Activated CD4-positive, CD25-positive, alpha-beta regulatory T cell treated with anti-CD3 and anti-CD28 coated beads, Interleukin-2, amount 50 U/mL, for 16 hours (primary cell): ENCODE results near the gene JAGN1.
"Not testable (repeated sequence)": the region's sequence is repeated elsewhere in the genome, so short reads cannot be mapped to it uniquely, and the experiment has no call there.

Experiments used
- DNase-seq: peaks from one replicate; pipeline ENCODE4 v3.0.0-alpha.2; 2020; ENCODE audit warnings: low read depth, low spot score

The JAGN1 gene

DNA sequence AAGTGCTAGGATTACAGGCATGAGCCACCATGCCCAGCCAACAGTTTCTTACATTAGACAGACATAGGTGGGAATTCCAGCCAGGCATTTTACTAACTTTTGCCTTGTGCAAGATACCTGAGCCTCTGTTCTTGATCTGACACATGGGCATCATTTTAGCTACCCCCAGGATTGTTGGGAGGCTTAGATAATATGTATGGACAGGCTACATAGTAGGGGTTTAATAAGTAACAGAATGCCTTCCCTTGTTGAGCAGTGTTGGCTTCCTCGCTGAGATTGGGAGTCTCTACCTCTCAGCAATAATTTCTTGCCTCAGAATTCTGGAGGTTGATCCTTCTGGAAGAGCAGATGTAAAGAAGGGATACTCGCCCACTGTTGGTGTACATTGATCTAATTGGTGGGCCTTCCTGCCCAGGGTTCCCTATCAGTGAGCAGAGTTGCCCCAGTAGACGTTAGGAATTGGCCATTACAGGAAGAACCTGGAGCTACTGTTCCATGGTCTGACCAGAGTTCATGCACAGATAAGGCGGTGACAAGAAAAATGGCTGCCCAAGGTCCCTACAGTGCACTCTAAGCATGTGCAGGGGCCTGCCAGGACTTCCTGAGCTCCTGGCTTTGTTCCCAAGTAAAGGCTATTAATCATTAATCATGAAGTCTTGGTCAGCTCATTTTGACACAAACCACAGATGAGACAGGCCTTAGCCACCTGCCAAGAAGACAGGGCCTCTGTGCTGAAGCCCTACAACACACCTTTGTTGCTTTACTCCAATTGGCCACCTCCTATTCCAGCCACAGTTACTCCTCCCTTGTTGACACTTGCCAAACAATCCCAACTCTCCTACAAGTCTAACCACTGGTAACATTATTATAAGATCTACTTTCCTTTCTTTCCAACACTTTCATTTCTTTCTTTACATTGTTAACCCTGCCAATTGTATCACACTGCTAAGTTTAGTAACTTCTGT lies 7.3 kb downstream of the JAGN1 start:
- DNase-seq = no peak

DNA sequence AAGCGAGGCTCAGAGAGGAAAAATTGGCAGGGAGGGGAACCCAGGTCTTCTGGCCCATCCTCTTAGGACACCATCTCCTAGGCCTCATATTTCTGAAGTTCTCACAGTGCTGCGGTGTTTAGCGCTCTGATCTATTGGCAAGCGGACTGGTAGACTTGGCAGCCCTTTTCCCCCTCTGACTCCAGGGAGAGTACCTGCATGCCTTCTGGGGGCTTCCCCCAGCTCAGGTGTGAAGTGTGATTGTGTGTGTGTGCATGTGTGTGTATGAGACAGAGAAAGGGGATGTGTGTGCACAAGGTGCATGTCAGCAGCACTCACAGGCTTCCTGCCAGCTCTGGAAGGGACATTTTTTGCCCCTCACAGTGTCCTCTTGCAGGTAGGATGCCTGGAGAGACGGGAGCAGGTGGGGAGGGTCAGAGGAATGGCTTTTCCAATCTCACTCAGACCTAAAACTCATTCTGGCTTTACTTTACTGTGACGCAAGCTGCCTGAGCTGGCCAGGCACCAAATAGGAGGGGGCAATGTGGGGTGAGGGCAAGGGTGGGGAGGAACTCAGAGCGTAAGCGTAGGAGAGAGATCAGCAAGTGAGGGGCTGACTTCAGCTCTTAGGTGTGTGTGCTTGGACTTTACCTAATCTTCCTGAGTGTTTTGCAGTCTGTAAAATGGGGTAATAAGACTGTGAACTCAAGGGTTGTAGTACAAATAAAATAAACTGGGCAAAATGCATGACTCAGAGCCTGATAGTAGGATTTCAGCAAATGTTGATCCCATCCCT lies 8.2 kb downstream of the JAGN1 start:
- no peak for DNase-seq

DNA sequence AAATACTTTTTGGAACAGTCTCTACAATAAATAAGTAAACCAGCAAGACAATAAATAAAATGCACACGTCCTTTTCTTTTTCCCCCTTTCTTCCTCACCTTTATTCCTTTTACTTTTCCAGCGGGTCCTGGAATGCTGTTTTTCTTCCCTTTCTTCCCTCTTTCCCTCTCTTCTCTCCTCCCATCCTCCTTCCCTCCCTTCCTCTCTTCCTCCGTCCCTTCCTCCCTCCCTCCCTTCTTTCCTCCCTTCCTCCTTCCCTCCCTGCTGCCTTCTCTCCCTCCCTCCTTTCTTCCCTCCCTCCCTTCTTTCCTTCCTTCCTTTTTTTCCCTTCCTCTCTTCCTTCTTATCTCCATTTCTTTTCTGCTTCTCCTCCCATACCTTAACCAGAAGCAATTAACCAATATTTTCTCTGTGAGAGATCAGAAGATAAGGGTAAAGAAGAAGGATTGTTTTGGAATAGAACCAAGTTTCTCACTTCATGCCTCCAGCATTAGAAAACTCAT lies 8.9 kb downstream of the JAGN1 start:
- DNase-seq = no peak

DNA sequence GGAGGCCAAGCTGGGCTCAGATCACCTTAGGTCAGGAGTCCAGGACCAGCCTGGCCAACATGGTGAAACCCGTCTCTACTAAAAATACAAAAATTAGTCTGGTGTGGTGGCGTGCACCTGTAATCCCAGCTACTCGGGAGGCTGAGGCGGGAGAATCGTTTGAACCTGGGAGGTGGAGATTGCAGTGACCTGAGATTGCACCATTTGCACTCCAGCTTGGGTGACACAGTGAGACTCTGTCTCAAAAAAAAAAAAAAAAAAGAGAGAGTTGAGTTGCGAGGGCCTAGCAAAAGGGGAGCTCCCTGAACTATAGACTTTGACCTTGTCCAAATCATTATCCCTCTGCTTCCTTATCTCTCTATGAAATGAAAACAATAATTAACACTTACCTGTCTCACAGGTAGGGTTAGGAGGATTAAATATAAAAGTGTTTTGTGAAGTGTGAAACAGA lies 10.6 kb downstream of the JAGN1 start:
- DNase-seq = not testable (repeated sequence)

DNA sequence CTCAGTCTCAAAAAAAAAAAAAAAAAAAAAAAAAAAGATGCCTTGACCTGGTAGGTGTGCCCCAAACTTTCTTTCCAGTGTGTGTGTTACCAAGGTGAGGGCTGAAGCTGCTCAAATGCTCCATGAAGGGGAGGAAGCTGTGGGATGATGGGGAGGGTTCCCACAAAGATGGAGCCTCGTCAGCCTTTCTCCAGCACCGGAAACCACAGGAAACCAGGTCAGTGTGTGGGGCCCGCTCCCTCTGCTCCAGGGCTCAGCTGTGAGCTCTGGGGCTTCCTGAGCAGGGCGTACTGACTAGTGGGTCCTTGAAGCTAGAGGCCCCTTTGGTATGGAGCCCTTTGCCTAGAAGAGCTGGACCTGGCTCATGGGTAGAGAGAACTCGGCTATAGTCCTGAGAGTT lies 11.6 kb downstream of the JAGN1 start:
- DNase-seq = no peak

DNA sequence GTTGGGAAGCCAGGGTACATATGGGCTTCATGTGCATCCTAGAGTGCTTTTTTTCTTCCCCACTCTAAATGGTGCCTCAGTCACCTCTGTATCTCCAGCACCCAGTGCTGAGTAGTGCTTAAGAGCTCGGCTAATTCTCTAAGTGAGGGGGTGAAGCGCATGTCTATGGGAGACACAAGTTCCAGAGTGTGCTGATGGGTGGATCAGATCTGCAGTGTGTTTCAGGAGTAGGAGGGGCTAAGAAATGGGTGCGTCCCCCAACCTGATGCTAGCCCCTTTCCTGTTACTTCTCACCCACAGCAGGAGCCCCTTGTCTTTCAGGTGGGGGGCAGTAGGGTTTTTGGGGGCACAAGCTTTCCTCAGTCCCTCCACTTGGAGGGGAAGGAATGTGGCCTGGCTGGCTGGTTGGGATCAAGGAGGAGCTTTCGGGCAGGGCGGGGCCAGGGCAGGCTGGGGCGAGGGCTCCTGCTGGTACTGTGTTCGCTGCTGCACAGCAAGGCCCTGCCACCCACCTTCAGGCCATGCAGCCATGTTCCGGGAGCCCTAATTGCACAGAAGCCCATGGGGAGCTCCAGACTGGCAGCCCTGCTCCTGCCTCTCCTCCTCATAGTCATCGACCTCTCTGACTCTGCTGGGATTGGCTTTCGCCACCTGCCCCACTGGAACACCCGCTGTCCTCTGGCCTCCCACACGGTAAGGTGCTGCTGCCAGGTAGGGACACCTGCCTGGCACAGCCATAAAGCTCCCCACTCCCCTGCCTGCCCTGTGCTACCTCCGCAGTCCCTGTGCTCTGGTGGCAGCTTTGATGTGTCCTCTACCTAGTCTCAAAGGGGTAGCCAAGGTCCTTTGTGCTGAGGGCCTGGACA lies 12.2 kb downstream of the JAGN1 start, which contains the start of gene IL17RE:
TSS of gene IL17RE (plus strand) at position 477 of the 866 bp plus-strand sequence. CDS start at position 562, 85 bp downstream.
- DNase-seq = no peak

DNA sequence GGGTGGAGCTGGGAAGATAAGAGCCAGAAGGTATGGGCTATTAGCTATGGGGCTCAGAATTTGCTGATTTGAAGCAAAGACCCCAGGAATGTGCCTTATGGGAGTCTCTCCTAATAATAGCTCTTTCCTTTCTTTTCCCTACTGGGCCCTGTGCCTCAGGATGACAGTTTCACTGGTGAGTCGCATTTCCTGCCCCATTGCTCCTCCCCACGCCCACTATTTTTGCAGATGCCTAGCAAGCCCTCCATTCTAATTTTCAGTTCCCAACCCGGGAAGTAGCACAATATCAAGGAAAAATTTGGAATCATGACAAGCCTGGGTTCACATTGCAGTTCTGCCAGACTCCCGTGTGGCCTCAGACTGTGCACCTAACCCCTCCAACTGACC lies 12.8 kb downstream of the JAGN1 start:
- no peak for DNase-seq

DNA sequence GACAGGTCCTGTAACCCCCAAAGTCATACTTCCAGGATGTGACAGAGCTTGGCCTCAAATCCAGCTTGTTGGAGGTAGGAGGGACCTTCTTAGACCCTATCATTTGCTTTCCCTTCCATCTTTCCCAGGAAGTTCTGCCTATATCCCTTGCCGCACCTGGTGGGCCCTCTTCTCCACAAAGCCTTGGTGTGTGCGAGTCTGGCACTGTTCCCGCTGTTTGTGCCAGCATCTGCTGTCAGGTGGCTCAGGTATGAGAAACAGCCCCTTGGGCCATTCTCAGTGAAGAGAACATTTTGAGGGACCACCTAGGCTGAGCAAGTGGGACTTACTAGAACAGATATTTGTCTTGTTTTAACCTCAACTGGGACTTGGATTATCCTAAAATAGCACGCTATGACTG lies 13.5 kb downstream of the JAGN1 start:
- DNase-seq = no peak

DNA sequence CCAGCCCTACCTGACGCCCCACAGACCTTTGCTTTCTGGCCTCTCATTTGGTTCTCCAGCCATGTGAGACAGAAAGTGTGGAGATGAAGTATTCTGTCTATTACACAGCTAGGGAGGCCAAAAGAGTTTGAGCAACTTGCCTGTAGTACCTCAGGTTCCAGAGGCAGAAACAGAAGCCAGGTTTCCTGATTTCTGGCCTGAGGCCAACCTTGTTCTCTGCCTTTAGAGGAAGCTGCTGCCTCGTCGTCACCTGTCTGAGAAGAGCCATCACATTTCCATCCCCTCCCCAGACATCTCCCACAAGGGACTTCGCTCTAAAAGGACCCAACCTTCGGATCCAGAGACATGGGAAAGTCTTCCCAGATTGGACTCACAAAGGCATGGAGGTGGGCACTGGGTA lies 16.1 kb downstream of the JAGN1 start:
- no peak for DNase-seq

DNA sequence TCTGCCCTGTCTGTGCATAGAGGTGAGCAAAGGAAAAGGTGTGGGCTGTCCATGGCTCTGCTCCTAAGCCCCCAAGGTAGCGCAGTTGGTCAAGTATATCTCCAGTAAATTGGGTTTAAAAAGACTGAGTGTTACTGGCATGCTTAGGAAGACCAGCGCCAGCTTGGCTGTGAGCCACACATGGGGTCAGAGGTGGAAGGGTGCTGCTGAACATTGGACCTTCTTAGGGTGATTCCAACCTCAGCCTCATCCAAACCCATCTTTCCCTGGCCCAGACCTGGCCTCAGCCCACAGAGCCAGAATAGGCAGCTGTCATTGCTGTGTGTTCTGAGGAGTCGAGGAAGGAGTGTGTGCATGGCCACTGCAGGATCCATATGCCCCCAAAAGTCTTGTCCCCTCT lies 17.9 kb downstream of the JAGN1 start:
- no peak for DNase-seq

DNA sequence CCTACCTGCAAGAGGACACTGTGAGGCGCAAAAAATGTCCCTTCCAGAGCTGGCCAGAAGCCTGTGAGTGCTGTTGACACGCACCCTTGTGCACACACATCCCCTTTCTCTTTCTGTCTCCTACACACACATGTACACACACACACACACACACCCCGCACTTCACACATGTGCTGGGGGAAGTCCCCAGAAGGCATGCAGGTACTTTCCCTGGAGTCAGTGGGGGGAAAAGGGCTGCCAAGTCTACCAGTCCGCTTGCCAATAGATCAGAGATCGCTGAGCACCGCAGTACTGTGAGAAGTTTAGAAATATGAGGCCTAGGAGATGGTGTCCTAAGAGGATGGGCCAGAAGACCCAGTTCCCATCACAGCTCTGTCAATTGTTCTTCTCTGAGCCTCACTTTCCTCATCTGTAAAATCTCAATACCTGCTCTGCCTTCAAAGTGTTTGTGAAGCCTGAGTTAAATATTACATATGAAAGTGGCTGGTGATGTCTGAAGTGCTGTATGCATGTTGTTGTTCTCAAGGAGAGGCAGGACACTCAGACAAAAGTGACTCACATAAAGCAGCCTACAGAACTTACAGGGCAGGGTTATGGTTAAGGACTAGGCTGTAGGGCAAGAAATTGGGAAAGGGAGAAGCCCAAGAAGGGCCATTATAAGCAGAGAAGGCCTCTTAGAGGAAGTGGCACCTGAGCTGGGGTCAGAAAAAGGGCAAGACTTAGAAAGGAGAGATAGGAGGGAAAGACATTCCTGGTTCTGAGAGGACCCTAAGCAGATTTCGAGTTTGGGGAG lies 19.0 kb downstream of the JAGN1 start:
- DNase-seq = no peak

DNA sequence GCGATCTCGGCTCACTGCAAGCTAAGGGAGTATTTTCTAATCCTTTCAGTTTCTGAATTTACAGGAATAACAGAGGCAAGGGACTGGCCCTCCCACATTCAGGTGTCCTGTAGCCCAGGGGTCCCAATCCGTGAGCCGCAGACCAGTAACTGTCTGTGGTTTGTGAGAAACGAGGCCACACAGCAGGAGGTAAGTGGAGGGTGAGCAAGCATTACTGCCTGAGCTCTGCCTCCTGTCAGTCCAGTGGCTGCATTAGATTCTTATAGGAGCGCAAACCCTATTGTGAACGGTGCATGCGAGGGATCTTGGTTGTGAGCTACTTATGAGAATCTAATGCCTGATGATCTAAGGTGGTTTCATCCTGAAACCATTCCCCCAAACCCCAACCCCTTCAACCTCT lies 21.5 kb downstream of the JAGN1 start:
- no peak for DNase-seq

DNA sequence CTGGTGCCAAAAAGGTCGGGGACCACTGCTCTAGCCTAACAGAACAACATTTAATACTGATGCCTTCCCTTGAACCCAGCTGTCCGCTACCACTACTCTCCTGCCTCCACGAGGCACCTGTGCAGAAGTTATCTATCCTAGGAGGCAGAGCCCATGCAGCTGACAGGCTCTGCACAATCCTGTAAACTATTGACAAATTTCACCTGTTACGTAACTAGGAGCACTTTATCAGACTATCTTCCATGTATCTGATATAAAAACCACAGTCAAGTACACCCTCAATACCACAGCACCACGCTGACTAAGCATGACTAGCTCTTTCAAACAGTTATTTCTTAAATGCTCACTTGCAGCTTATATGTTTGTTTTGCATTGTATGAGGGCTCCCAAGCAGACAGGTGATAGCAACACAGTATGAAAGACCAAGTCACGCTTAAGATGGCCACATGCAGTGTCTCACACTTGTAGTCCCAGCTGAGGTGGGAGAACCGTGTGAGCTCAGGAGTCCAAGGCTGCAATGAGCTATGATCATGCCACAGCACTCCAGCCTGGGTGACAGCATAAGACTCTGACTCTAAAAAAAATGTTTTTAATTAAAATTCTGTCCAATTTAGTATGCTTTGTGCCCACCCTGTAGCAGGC lies 22.0 kb downstream of the JAGN1 start:
- no peak for DNase-seq

DNA sequence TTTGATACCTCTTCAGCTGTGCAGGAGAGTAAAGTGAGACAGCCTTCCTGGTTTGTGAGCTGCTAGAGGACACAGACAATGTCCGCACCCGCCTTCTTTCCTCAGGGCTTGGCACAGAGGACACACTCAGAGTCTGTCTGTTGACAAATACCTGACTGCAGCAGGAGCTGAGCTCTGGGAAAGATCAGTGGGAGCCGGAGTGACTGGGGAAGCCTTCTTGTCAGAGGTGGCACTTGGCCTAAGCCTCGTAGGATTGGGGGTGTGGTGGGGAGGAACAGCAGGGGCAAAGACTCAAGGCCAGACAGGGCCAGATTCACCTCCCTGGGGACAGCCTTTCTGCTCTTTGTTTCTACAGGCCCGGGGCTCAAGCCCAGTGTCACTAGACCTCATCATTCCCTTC lies 23.2 kb downstream of the JAGN1 start:
- no peak for DNase-seq

DNA sequence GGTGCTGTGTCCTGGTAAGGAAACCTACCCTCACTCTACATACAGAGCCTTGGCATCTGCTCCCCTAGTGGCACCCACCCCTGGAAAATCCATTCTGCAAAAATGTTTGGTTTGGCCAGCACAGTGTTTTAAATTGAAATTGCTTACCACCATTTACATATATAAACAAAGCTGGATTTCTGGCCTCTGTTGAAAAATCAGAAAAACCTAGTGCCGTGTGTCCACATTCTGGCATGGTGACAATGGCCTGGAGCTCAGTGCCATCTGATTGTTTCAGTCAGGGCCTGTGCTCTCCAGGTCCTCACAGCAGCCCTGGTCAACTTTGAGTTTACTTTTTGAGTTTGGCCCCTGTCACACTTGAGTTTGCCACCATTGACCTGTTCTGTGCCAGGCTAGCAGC lies 23.6 kb downstream of the JAGN1 start:
- no peak for DNase-seq

DNA sequence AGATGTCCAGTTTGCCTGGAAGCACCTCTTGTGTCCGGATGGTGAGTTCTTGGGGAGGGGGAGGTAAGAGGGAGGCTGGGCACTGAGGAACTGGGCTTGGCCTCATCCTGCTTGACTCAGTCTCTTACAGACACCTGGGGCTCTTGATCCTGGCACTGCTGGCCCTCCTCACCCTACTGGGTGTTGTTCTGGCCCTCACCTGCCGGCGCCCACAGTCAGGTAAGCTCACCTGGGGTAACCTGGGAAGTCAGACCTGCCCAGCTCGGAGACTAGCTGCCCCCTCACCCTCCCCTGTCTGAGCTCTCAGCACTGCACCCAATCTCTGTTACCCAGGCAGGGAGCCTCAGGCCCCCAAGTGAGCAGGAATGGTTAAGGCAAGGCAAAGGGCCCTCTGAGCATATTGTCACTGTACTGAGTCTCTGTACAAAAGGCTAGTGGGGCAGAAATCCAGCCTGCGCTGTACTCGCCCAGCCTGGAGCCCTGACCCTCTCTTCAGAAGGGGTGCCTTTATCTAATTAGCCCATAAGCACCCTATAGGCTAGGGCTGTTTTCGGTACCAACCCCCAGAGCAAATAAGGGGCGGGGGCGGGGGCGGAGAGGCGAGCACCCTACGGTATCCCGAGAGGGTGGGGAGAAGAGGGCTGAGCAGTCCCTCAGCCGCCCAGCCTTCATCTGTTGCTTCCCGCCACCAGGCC lies 24.3 kb downstream of the JAGN1 start:
- no peak for DNase-seq

DNA sequence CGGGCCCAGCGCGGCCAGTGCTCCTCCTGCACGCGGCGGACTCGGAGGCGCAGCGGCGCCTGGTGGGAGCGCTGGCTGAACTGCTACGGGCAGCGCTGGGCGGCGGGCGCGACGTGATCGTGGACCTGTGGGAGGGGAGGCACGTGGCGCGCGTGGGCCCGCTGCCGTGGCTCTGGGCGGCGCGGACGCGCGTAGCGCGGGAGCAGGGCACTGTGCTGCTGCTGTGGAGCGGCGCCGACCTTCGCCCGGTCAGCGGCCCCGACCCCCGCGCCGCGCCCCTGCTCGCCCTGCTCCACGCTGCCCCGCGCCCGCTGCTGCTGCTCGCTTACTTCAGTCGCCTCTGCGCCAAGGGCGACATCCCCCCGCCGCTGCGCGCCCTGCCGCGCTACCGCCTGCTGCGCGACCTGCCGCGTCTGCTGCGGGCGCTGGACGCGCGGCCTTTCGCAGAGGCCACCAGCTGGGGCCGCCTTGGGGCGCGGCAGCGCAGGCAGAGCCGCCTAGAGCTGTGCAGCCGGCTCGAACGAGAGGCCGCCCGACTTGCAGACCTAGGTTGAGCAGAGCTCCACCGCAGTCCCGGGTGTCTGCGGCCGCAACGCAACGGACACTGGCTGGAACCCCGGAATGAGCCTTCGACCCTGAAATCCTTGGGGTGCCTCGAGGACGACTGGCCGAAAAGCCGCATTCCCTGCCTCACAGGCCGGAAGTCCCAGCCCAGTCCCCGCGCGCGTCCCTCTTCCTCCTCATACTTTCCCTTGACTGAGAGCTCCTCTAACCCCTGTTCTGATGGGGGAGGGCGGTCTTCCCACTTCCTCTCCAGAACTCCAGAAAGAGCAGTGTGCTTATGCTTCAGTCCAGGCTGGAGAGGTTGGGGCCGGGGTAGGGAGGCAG lies 25.1 kb downstream of the JAGN1 start:
- no peak for DNase-seq

DNA sequence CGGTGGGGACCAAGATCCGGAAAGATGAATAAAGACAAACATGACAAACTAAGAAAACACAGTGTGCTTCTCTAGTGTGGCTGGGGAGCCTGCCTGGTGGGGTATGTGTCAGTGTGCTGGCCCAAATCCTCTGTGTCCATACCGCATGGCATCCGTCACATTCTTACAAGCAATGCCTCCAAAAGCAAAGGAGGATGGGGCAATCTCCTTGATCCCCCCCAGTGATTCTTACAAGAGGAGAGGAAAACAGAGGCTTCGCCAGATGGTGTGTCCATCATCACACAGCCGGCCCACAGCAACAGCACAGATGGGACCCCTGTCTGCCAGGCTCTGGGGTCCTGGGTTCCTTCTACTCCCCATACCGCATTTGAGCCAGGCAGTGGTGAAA lies 25.9 kb downstream of the JAGN1 start:
- no peak for DNase-seq
